Daoy (cell line): ENCODE measurements around the gene PACSIN1. TPM values are rescaled to one million over a fixed set of nuclear protein-coding genes. Genes with fewer than 3 reads are reported as not detected.

Experiments
- DNase-seq: peaks from one replicate; pipeline ENCODE4 v3.0.0-alpha.2; 2015; ENCODE audit warnings: low read depth
- total RNA-seq: library from RNA; depleted of rRNA; stranded (reverse); fragments of >200 nt; shearing (Covaris generic); gene quantifications from 2 replicates; pipeline ENCODE4 v1.2.3, GENCODE V29; 2014; rRNA removed

Gene PACSIN1
- total RNA-seq, result not detected in 2 replicates

- DNase-seq, result peak; percentile 34
These were observed at the start of gene PACSIN1 for GRCh38 chr6:34465531-34466241. Gene PACSIN1, plus strand, starts transcription at chr6:34466076. Its CDS starts 60,230 bp downstream, at chr6:34526306.

DNA sequence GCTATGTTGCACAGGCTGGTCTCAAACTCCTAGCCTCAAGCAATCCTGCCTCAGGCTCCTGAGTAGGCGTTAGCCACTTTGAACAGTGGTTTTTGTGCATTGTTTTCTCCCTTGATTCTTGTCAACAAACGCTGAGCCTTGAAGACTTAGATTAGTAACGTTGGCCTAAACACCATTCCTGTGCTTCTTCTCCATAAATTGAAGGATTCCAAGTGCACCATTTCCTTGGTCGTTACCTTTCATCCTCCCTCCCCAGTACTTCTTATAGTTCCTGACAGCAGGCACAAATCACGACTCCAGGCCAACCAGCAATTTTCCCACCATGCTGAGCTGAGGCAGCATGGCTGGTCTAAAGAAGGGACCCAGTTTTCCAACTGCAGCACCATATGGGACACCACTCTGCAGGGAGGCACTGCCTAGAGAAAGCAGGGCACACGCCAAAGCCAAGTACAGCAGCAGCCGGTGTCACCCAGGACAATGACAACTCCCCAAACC lies 49.0 kb upstream of the PACSIN1 start:
- peak; percentile 15 for DNase-seq

GRCh38 chr6:34418367-34418766 lies 47.5 kb upstream of the PACSIN1 start:
- no peak for DNase-seq

GRCh38 chr6:34423254-34423653 lies 42.6 kb upstream of the PACSIN1 start:
- no peak for DNase-seq

- DNase-seq, result no peak
These were observed 41.4 kb upstream of the PACSIN1 start for GRCh38 chr6:34424200-34425131.

DNA sequence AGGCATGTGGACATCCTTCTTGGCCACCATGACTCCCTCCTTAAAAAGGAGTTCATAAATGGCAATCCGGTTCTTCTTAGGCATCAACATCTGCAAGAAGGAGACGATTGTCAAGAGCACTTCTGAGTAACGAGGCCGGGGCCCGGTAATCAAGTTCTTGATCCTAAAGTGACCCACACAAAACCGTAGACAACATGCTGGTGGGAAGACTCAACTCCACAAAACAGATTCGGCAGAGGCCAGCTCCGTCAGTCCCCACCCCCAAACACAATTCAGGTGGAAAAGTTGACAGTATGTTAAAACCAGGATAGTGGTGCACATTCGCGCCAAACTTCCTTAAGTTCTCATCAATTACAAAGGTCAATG lies 40.8 kb upstream of the PACSIN1 start:
- DNase-seq, result no peak

- peak; percentile 97 for DNase-seq
These were observed 40.1 kb upstream of the PACSIN1 start, which contains the start of gene RPS10 for GRCh38 chr6:34425498-34426410. Gene RPS10, minus strand, starts transcription at chr6:34426069. Its CDS starts 848 bp downstream, at chr6:34425221.

- DNase-seq, result no peak
These were observed 30.0 kb upstream of the PACSIN1 start for GRCh38 chr6:34435916-34436315.

DNA sequence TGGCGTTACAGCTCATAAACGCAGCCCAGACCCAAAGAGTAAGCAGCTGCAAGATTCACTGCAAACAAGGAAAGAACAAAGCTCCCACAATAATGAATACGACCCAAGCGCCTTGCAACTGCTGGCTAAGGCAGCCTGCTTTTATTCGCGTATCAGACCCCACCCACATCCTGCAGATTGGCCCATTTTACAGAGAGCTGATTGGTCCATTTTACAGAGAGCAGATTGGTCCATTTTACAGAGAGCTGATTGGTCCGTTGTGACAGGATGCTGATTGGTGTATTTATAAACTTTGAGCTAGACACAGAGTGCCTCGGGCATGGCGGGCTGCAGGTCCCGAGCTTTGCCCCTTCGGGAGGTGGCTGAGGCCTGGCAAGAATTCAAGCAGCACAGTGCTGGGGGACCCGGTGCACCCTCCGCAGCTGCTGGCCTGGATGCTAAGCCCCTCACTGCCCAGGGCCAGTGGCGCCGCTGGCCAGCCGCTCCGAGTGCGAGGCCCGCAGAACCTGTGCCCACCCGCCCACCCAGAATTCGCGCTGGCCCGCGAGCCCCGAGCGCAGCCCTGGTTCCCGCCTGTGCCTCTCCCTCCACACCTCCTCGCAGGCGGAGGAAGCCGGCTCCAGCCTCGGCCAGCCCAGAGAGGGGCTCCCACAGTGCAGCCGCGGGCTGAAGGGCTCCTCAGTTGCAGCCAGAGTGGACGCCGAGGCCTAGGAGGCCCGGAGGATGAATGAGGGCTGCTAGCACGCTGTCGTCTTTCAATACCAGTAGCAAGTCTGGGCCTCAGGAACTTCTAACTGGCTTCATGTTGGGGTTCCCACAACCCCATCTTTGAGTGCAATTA lies 28.9 kb upstream of the PACSIN1 start:
- no peak for DNase-seq

- no peak for DNase-seq
These were observed 28.3 kb upstream of the PACSIN1 start for GRCh38 chr6:34437644-34437970.

GRCh38 chr6:34438705-34439104 lies 27.2 kb upstream of the PACSIN1 start:
- DNase-seq, result no peak

DNA sequence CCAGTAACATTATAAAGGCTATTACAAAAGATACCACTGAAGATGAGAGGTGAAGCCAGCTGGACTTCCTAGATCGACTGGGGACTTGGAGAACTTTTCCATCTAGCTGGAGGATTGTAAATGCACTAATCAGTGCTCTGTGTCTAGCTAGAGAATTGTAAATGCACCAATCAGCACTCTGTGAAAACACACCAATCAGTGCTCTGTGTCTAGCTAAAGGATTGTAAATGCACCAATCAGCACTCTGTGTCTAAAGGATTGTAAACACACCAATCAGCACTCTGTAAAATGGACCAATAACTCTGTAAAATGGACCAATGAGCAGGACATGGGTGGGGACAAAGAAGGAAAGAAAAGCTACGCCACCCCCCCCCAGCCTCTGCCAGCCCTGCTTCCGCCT lies 26.4 kb upstream of the PACSIN1 start:
- DNase-seq, result no peak

DNA sequence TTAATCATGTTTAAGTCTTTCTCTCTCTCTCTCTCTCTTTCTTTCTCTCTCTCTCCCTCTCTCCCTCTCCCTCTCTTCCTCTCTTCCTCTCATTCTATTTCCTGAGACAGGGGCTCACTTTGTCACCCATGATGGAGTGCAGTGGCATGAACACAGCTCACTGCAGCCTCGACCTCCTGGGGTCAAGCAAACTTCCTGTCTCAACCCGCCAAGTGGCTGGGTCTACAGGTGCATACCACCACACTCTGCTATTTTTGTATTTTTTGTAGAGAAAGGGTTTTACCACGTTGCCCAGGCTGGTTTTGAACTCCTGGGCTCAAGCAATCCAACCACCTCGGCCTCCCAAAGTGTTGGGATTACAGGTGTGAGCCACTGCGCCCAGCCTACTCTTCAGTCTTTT lies 24.4 kb upstream of the PACSIN1 start:
- no peak for DNase-seq

DNA sequence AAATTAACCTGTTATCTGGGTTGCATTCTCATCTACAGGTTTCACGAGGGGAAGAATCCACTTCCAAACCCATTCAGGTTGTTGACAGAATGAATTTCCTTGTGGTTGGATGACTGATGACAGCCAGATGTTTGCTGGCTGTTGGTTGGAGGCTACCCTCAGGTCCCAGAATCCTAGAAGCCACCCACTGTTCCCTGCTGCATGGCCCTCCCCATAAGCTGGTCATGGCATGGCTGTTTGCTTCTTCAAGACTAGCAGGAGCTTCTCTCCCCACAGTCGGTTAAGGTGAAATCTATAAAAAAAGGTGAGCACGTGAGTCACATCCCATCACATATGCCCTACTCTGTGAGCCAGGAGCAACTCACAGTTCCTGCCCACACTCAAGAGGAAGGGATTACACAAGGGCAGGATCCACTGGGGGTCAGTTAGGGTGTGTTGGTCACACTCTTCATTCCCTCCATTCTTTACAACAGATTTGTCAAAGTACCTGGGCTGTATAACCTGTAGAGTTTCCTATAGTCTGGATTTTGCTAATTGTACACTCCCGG lies 20.5 kb upstream of the PACSIN1 start:
- no peak for DNase-seq

DNA sequence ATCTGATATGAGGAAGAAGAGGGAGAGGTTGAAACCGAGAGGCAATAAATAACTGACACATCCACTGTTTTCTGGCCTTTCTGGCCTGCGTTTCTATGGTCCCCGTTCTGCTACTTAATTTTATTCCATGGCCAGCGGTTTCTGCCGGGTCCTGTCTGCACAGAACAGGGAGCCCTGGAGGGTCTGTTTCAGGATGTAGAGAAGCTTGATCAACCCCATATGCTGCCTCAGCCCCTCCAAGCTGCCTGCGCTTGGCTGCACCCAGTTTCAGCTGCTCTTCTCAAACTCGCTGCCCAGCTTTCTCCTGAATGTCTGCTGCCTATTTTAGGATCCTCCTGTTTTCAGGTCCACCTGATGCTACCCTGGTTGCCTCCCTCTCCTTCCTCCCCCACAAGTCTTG lies 18.5 kb upstream of the PACSIN1 start:
- no peak for DNase-seq

GRCh38 chr6:34447910-34448309 lies 18.0 kb upstream of the PACSIN1 start:
- no peak for DNase-seq

DNA sequence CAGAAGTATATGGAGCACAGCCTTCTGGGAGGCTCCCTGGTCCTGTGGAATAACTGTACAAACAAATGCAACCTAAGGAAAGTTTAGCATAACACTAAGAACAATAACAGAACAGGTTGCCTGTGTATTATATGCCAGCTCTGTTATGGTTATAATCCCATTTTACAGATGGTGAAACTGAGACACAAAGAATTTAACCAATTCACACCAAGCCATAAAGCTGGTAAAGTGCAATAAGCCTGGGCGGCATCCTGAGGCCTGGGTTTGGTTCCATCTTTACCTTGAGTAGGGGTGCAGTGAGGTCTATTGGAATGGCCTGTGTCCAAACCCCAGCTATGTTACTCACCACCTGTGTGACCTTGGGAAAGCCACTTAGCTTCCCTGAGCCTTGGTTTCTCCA lies 14.7 kb upstream of the PACSIN1 start:
- no peak for DNase-seq

DNA sequence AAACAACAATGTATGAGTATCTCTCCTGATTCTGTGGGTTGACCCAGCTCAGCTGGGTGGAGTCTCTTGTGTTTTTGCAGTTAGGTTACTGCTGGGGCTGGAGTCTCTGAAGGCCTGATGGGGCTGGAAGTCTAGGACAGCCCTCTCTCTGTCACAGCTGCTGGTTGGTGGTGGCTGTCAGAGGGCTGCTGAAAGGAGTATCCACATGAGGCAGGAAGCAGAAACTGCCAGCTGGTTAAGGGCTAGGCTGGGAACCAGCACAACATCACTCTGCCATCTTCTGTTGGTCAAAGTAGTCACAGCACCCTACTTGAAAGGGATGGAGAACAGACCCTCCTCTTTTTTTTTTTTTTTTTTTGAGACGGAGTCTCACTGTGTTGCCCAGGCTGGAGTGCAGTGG lies 10.0 kb upstream of the PACSIN1 start:
- no peak for DNase-seq

DNA sequence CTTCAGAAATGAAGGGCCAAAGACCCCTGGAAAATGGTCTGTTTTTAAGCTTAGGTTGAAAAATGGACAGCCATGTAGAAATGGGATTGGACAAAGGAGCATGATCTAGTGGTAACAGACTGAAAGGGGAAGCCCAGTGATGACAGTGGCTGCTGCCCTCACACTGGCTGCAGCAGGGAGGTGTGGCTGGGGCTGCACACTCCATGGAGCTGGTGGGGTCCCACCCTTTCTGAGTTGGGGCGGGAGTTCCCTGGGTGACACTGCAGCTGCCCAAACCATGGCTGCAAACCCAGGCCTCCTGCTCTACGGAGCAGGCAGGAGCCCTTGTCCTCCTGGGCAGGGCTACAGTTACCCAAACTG lies 8.5 kb upstream of the PACSIN1 start:
- no peak for DNase-seq
